ENCODE results near the gene VAV3.

DNA sequence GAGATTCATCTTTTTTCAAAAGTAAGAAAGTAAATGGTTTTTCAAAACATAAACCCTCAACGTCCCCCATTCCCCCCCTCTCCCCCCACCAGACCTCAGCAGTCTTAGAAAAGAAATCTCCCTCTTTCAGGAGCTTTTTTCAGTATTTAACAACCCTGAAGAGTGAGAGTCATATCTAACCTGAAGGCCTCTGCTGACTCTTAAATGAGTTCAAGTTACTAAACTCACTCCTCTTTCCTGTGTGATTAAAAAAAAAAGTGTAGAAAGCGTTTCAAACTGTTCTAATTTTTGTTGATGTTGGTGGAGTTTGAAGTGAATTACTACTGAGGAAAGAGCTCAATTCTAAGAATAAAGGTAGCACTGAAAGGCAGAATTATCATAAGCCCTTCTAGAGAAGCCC lies 93.7 kb downstream of the VAV3 start:
- TF ChIP-seq, protein P1, sequence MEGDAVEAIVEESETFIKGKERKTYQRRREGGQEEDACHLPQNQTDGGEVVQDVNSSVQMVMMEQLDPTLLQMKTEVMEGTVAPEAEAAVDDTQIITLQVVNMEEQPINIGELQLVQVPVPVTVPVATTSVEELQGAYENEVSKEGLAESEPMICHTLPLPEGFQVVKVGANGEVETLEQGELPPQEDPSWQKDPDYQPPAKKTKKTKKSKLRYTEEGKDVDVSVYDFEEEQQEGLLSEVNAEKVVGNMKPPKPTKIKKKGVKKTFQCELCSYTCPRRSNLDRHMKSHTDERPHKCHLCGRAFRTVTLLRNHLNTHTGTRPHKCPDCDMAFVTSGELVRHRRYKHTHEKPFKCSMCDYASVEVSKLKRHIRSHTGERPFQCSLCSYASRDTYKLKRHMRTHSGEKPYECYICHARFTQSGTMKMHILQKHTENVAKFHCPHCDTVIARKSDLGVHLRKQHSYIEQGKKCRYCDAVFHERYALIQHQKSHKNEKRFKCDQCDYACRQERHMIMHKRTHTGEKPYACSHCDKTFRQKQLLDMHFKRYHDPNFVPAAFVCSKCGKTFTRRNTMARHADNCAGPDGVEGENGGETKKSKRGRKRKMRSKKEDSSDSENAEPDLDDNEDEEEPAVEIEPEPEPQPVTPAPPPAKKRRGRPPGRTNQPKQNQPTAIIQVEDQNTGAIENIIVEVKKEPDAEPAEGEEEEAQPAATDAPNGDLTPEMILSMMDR (IDR thresholded peaks at IDR 0.05 in 4 of 5, conservative IDR thresholded peaks at IDR 0.05 in 1 of 5): no peak
- no peak for TF ChIP-seq POLR2A (IDR thresholded peaks at IDR 0.05)

Measured in gastrocnemius medialis (tissue), 4 donors.